PC-9 (cell line): ENCODE data around the gene CD1C. TPM values are rescaled to one million over a fixed set of nuclear protein-coding genes. Genes with fewer than 3 reads are reported as not detected.

Experiments used
- BruUV-seq: library from RNA; stranded (reverse); fragments of 400-500 nt; replicated peaks from 2 replicates; lab custom pipeline; 2021; lab: Mats Ljungman, UMichigan
- CTCF ChIA-PET: fragments of 300-600 bp; sonication (Branson Sonifier 250); formaldehyde crosslinking; loops from one replicate; lab custom pipeline; 2022; ENCODE audit warnings: antibody characterized with exemption; lab: Charles Lee
- POLR2A ChIA-PET: fragments of 300-600 bp; sonication (Branson Sonifier 250); formaldehyde crosslinking; loops from one replicate; lab custom pipeline; 2022; ENCODE audit warnings: antibody characterized with exemption; ENCODE audit not compliant: unreplicated experiment; lab: Charles Lee
- DNase-seq, 2 experiments: peaks; one replicate each; pipeline versions ENCODE4 v3.0.0 to v3.0.0-alpha.2; 2015 to 2022; ENCODE audit warnings: mixed read lengths in 1 of 2
- H2AFZ ChIP-seq: fragments of 200-600 bp; sonication (generic); 2 replicates; pipeline ENCODE4 v1.8.1; 2017; ENCODE audit warnings: antibody characterized with exemption
- H3F3A ChIP-seq: fragments of 200-600 bp; sonication (generic); 2 replicates; pipeline ENCODE4 v1.8.1; 2017; ENCODE audit warnings: antibody characterized with exemption, mild to moderate bottlenecking, low read depth; ENCODE audit not compliant: insufficient read depth
- H3K27ac ChIP-seq: fragments of 200-600 bp; sonication (generic); 2 replicates; pipeline ENCODE4 v1.6.1; 2016; ENCODE audit warnings: mixed run types
- H3K27me3 ChIP-seq: fragments of 200-600 bp; sonication (generic); 2 replicates; pipeline ENCODE4 v1.6.1; 2016; ENCODE audit warnings: low read depth, mixed run types; ENCODE audit not compliant: insufficient read depth
- H3K36me3 ChIP-seq: fragments of 200-600 bp; sonication (generic); 2 replicates; pipeline ENCODE4 v1.6.1; 2016; ENCODE audit warnings: low read depth, mixed run types
- H3K4me1 ChIP-seq: fragments of 200-600 bp; sonication (generic); replicated peaks from 2 replicates; pipeline ENCODE4 v1.6.1; 2016; ENCODE audit warnings: mixed run types; ENCODE audit not compliant: insufficient read depth
- H3K4me2 ChIP-seq: fragments of 200-600 bp; sonication (generic); 2 replicates; pipeline ENCODE4 v1.6.1; 2017; ENCODE audit warnings: mixed run types
- H3K4me3 ChIP-seq: fragments of 200-600 bp; sonication (generic); 2 replicates; pipeline ENCODE4 v1.6.1; 2016; ENCODE audit warnings: mixed run types
- H3K79me2 ChIP-seq: fragments of 200-600 bp; sonication (generic); 2 replicates; pipeline ENCODE4 v1.6.1; 2017; ENCODE audit warnings: low read depth, mixed run types
- H3K9me2 ChIP-seq: fragments of 200-600 bp; sonication (generic); 2 replicates; pipeline ENCODE4 v1.8.1; 2017; ENCODE audit warnings: mild to moderate bottlenecking; ENCODE audit not compliant: insufficient read depth
- H3K9me3 ChIP-seq: fragments of 200-600 bp; sonication (generic); 2 replicates; pipeline ENCODE4 v1.8.1; 2016; ENCODE audit warnings: low read depth; ENCODE audit not compliant: insufficient read depth
- H4K20me1 ChIP-seq: fragments of 200-600 bp; sonication (generic); 2 replicates; pipeline ENCODE4 v1.8.1; 2017; ENCODE audit not compliant: insufficient read depth
- CTCF ChIP-seq: fragments of 200-600 bp; sonication (generic); conservative IDR thresholded peaks from 2 replicates; pipeline ENCODE4 v1.6.1; 2017; ENCODE audit warnings: mixed run types, antibody characterized with exemption, mild to moderate bottlenecking, moderate library complexity
- EZH2 ChIP-seq: fragments of 200-600 bp; sonication (generic); IDR thresholded peaks from 2 replicates; pipeline ENCODE4 v1.8.0; 2017; ENCODE audit warnings: antibody characterized with exemption, low read depth
- intact Hi-C: fragments of 100-400 bp; cut with micrococcal nuclease; formaldehyde crosslinking; loops from one replicate; pipeline ENCODE4 v1.10.0; 2022; ENCODE audit not compliant: unreplicated experiment
- total RNA-seq: library from RNA; stranded (reverse); gene quantifications from 2 replicates; pipeline ENCODE4 v1.2.3, GENCODE V29; 2021

CD1C gene
- total RNA-seq, 1 experiment from 2014 or later, result not detected

- DNase-seq, result no peak
- TF ChIP-seq CTCF (no peak), EZH2 (no peak)
- ChIA-PET POLR2A (no interaction called here), CTCF (no interaction called here)
- Histone ChIP-seq H3K4me1 (no peaks in the 10 kb centered on the region), H3K36me3 (no peaks in the 10 kb centered on the region), H2AFZ (no peak within 1 kb of the TSS), H3F3A (no peaks in the 10 kb centered on the region), H3K27me3 (no peaks in the 10 kb centered on the region), H3K27ac (no peak within 1 kb of the TSS), H3K79me2 (no peaks in the 10 kb centered on the region), H3K4me3 (no peak within 1 kb of the TSS), H3K9me3 (no peaks in the 10 kb centered on the region), H3K4me2 (no peak within 1 kb of the TSS), H4K20me1 (no peaks in the 10 kb centered on the region), H3K9me2 (no peaks in the 10 kb centered on the region)
- BruUV-seq, result no TSS peak
- intact Hi-C loops, result no loop called here
These were observed 41.9 kb downstream of the CD1C start, which contains the start of gene CD1B for GRCh38 chr1:158331481-158332150. Gene CD1B (minus strand): TSS chr1:158331531. CDS start chr1:158331423, 108 bp downstream.

DNA sequence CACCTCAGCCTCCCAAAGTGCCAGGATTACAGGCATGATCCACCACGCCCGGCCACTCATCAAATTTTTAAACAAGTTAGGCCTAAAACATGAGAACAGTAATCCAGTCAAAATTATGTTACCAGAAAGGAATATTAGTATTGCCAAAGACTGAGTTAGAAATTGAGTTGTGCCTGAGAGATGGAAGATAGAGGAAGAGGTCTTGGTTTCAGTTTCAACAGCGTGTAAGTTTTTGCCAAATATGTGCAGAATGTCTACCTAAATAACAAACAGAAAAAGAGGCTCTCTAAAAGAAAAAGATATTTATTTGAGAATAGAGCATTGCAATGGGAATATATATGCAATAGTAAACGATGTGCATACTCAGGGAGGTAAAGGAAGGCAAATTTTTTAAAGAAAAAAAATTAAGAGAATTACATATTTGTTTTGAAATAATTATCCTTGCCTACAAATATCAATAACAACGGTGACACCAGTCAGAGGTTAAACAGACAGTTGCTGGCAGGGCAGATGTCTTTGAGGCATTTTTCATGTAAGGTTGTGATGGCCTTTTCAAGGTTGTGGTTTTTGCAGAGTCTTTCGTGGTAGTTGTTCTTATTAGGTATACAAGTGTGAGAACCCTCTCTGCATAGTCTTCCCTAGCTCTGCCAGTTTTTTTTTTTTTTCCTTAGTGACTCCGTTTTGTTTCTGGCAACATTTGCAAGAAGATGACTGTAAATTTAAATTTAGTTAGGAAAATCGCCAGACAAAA lies 43.9 kb downstream of the CD1C start:
- ChIA-PET CTCF (no interaction called here), POLR2A (no interaction called here)
- intact Hi-C loops, result no loop called here
- no peak overlapping the region for H3K4me3 ChIP-seq
- DNase-seq, result no peak
- H3K36me3 ChIP-seq, result no peaks in the 10 kb centered on the region
- H3K9me2 ChIP-seq, result no peaks in the 10 kb centered on the region
- no peaks in the 10 kb centered on the region for H4K20me1 ChIP-seq
- no peaks in the 10 kb centered on the region for H3F3A ChIP-seq
- H3K27ac ChIP-seq, result no peak overlapping the region
- TF ChIP-seq EZH2 (no peak), CTCF (no peak)
- H3K4me1 ChIP-seq, result no peaks in the 10 kb centered on the region
- no peaks in the 10 kb centered on the region for H3K79me2 ChIP-seq
- no TSS peak for BruUV-seq
- no peak overlapping the region for H3K4me2 ChIP-seq
- no peaks in the 10 kb centered on the region for H3K27me3 ChIP-seq
- no peaks in the 10 kb centered on the region for H3K9me3 ChIP-seq
- no peak overlapping the region for H2AFZ ChIP-seq

DNA sequence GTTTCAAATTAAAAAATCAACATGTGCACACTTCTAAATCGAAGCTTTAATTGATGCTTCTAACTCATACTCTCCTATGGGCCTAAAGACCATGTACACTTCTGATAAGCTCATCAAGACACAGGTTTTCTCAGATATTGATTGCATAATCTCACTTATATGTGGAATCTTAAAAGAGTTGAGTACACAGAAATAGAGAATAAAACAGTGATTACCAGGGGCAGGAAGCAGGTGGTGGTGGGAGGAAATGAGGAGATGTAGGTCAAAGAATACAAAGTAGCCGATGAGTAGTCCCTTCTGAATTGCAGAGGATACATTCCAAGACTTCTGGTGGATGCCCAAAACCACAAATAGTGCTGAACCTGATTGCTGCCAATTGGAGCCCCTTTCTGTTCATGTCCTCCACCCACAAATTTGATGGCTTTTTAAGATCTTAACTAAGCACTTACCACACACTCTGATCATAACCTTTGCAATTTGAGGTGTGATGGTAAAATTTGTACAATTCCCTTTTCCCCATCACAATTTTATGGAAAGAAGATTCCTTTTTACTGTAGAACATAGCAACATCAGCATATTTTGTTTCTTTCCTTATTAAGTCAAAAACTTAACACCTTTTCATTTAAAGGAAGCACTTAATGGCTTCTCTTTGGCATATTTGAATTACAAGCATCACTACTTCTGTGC lies 44.9 kb downstream of the CD1C start:
- POLR2A ChIA-PET, result no interaction called here

More for the DNA sequence above, 44.9 kb downstream of the CD1C start:
- no peaks in the 10 kb centered on the region for H3K27me3 ChIP-seq
- no peaks in the 10 kb centered on the region for H4K20me1 ChIP-seq
- intact Hi-C loops, result no loop called here
- H2AFZ ChIP-seq, result no peak overlapping the region
- no peak for DNase-seq
- no peak overlapping the region for H3K4me2 ChIP-seq
- H3K79me2 ChIP-seq, result no peaks in the 10 kb centered on the region
- no peaks in the 10 kb centered on the region for H3F3A ChIP-seq
- H3K4me1 ChIP-seq, result no peaks in the 10 kb centered on the region
- no peak overlapping the region for H3K4me3 ChIP-seq
- H3K27ac ChIP-seq, result no peak overlapping the region
- CTCF ChIA-PET, result no interaction called here
- no peaks in the 10 kb centered on the region for H3K36me3 ChIP-seq
- no TSS peak for BruUV-seq
- no peaks in the 10 kb centered on the region for H3K9me2 ChIP-seq
- H3K9me3 ChIP-seq, result no peaks in the 10 kb centered on the region
- no peak for TF ChIP-seq EZH2
- TF ChIP-seq CTCF, result no peak
